Esophagus squamous epithelium (tissue), 4 donors: ENCODE measurements around the gene ALAS2.
"Not testable (repeated sequence)": the region's sequence is repeated elsewhere in the genome, so short reads cannot be mapped to it uniquely, and the experiment has no call there.

Source experiments
- POLR2A ChIP-seq, 4 donors: fragments of 450-650 bp; IDR thresholded peaks; one replicate each; pipeline ENCODE4 v1.6.1; 2017; ENCODE audit warnings: antibody characterized with exemption in 4 of 4, mild to moderate bottlenecking in 4 of 4, moderate library complexity in 3 of 4
- TF ChIP-seq, protein P1 (sequence below), 6 experiments: fragments of 450-650 bp in 4 of 6; fragments of 200-600 bp in 2 of 6; sonication (generic) in 2 of 6; IDR thresholded peaks; one replicate each; pipeline ENCODE4 v1.5.1; 2016 to 2019; ENCODE audit warnings: antibody characterized with exemption in 6 of 6, mild to moderate bottlenecking in 4 of 6, moderate library complexity in 4 of 6

DNA sequence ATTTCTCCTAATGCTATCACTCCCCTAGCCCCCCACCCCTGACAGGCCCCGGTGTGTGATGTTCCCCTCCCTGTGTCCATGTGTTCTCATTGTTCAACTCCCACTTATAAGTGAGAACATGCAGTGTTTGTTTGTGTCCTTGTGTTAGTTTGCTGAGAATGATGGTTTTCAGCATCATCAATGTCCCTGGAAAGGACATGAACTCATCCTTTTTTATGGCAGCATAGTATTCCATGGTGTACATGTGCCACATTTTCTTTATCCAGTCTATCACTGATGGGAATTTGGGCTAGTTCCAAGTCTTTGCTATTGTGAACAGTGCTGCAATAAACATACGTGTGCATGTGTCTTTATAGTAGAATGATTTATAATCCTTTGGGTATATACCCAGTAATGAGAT, 36.4 kb upstream of the ALAS2 start:
- TF ChIP-seq POLR2A (IDR thresholded peaks at IDR 0.05), result not testable (repeated sequence)
- TF ChIP-seq, protein P1, sequence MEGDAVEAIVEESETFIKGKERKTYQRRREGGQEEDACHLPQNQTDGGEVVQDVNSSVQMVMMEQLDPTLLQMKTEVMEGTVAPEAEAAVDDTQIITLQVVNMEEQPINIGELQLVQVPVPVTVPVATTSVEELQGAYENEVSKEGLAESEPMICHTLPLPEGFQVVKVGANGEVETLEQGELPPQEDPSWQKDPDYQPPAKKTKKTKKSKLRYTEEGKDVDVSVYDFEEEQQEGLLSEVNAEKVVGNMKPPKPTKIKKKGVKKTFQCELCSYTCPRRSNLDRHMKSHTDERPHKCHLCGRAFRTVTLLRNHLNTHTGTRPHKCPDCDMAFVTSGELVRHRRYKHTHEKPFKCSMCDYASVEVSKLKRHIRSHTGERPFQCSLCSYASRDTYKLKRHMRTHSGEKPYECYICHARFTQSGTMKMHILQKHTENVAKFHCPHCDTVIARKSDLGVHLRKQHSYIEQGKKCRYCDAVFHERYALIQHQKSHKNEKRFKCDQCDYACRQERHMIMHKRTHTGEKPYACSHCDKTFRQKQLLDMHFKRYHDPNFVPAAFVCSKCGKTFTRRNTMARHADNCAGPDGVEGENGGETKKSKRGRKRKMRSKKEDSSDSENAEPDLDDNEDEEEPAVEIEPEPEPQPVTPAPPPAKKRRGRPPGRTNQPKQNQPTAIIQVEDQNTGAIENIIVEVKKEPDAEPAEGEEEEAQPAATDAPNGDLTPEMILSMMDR (IDR thresholded peaks at IDR 0.05), result not testable (repeated sequence)
